ENCODE measurements around the gene LRP10.

LRP10 gene

GRCh38 chr14:22896356-22896755 lies 24.8 kb downstream of the LRP10 start:
- no peak overlapping the region for H3K4me3 ChIP-seq (ENCODE audit: low read length)

DNA sequence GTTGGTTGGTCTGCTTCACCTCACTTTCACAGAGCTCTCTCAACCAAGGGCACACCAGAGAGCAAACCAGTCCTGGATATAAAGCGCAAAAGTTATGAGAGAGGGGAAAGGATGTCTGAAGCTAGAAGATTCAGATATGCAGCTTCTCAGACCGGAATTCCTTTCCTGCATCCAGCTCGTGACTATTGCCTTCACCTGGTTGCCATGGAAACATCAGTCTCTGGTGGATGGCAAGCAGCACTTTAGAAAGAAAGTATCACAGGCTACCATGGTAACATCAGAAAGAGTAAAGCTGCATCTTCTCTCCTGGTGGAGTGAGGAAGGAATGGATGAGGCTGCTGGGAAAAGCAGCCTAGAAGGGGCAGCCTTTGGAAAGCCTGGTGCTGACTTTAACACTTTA lies 25.2 kb downstream of the LRP10 start:
- no peak for DNase-seq (ENCODE audit: low read depth)
- no peak overlapping the region for H3K4me3 ChIP-seq (ENCODE audit: low read length)
- no peak for TF ChIP-seq CTCF (conservative IDR thresholded peaks at IDR 0.05; ENCODE audit: low read depth, low read length)

More at GRCh38 chr14:22896356-22896755, 24.8 kb downstream of the LRP10 start:
- no peak for TF ChIP-seq CTCF (conservative IDR thresholded peaks at IDR 0.05; ENCODE audit: low read depth, low read length)
- no peak for DNase-seq (ENCODE audit: low read depth)

GRCh38 chr14:22897357-22897756 lies 25.8 kb downstream of the LRP10 start:
- H3K4me3 ChIP-seq (ENCODE audit: low read length): no peak overlapping the region
- TF ChIP-seq CTCF (conservative IDR thresholded peaks at IDR 0.05; ENCODE audit: low read depth, low read length): no peak
- DNase-seq (ENCODE audit: low read depth): no peak

DNA sequence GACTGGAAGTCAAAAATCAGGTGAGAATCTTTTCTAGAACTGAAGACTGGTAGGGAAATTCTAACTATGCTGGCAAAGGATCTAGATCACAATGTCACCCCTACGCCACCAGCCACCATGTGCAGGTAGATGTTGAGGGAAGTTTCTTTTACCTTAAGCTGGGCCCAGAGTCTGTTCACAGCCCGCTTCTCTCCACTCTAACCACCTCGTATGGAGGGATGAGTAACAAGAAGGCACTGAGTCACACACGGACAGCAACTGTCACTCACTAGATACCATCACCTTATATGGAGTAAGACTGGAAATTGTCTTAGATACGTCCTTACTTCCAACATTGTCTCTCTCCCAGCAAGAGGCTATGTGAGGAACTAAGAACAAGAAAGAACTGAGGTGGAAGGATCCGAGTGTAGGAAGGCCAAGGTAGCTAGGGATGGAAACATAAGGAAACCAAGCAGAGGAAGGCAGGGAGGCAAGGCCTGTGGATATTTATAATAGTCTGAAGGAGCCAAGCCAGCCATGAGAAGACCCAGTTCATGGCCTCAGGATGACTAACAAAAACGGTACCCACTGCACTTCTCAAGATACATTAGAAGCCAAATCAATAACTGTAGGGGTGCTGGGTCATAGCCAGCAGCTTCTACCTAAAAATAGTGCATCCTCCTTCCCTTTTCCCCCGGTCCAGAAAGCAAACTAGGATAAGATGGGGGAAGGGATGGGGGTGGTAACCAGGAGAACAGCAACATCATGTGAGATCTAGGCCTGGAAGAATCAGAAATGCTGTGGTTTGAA lies 27.0 kb downstream of the LRP10 start:
- DNase-seq (ENCODE audit: low read depth): no peak
- no peak overlapping the region for H3K4me3 ChIP-seq (ENCODE audit: low read length)
- no peak for TF ChIP-seq CTCF (conservative IDR thresholded peaks at IDR 0.05; ENCODE audit: low read depth, low read length)

DNA sequence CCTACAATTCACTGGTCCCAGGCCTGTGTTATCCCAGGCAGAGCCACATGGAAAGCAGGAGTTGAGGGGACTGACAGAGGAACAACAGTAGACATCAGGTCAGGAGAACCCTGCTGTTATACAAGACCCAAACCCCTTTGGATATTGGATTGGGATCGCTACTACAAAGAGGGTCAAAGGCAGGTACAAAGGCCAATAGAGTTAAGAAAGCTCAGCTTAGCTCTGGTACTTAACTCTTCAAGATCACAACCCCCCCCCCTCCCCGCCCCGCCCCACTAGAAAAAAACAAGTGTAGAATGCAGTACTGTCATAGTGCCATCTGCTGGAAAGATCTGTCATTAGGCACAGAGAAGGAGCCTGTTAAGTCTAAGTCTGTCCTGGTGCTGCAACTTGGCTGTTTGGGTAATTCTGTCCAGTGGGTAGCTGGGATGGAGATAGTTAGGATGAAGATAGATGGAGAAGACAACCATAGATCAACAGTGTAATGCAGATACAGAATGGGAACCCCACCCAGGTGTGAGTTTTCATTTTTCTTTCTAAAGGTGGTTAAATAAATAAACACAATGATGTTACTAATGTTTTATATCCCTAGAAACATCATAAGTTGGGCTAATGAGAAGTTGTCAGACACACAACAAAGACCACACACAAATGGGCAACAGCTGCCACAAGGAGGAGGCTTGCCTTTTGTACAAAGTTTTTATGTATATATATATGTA lies 28.7 kb downstream of the LRP10 start:
- DNase-seq (ENCODE audit: low read depth): peak; percentile 22
- H3K4me3 ChIP-seq (ENCODE audit: low read length): no peak overlapping the region
- peak; percentile 71 for TF ChIP-seq CTCF (conservative IDR thresholded peaks at IDR 0.05; ENCODE audit: low read depth, low read length)

- no peak for DNase-seq (ENCODE audit: low read depth)
- H3K4me3 ChIP-seq (ENCODE audit: low read length): no peak overlapping the region
- no peak for TF ChIP-seq CTCF (conservative IDR thresholded peaks at IDR 0.05; ENCODE audit: low read depth, low read length)
These were observed 30.3 kb downstream of the LRP10 start for GRCh38 chr14:22901799-22902198.

GRCh38 chr14:22903742-22904087 lies 32.2 kb downstream of the LRP10 start:
- H3K4me3 ChIP-seq (ENCODE audit: low read length): no peak overlapping the region
- TF ChIP-seq CTCF (conservative IDR thresholded peaks at IDR 0.05; ENCODE audit: low read depth, low read length): no peak
- no peak for DNase-seq (ENCODE audit: low read depth)

All from retinal pigment epithelial cell (primary cell).